Endodermal cell (in vitro differentiated cells): ENCODE measurements around the gene SPTAN1. TPM values are rescaled to one million over a fixed set of nuclear protein-coding genes. Genes with fewer than 3 reads are reported as not detected.

Source experiments
- DNase-seq: peaks from one replicate; pipeline ENCODE4 v3.0.0-alpha.2; 2017
- H3K27ac ChIP-seq: 2 replicates; pipeline ENCODE4 v1.5.1; 2013; ENCODE audit warnings: mild to moderate bottlenecking, low read depth, low read length, moderate library complexity
- H3K27me3 ChIP-seq: 2 replicates; pipeline ENCODE4 v1.6.1; 2013; ENCODE audit warnings: mild to moderate bottlenecking, low read length, moderate library complexity; ENCODE audit not compliant: insufficient read depth, control insufficient read depth, poor library complexity, severe bottlenecking
- H3K36me3 ChIP-seq: 2 replicates; pipeline ENCODE4 v1.7.0; 2013; ENCODE audit warnings: mild to moderate bottlenecking, low read length, moderate library complexity; ENCODE audit not compliant: control insufficient read depth, insufficient read depth
- H3K4me1 ChIP-seq: one replicate; pipeline ENCODE4 v1.7.0; 2013; ENCODE audit warnings: low read length; ENCODE audit not compliant: control insufficient read depth, insufficient read depth
- H3K4me3 ChIP-seq: 2 replicates; pipeline ENCODE4 v1.5.1; 2013; ENCODE audit warnings: mild to moderate bottlenecking, low read length, moderate library complexity
- H3K9ac ChIP-seq: 2 replicates; pipeline ENCODE4 v1.6.1; 2013; ENCODE audit warnings: mild to moderate bottlenecking, low read length, moderate library complexity; ENCODE audit not compliant: poor library complexity, severe bottlenecking; ENCODE audit errors: extremely low read depth
- H3K9me3 ChIP-seq: 2 replicates; pipeline ENCODE4 v1.6.1; 2013; ENCODE audit warnings: mild to moderate bottlenecking, low read length, moderate library complexity; ENCODE audit not compliant: control insufficient read depth
- H3K27ac Mint-ChIP-seq: 2 replicates; pipeline ENCODE4 v1.8.0; 2020; ENCODE audit warnings: mixed read lengths
- H3K27me3 Mint-ChIP-seq: 2 replicates; pipeline ENCODE4 v1.8.0; 2021; ENCODE audit warnings: mild to moderate bottlenecking, mixed read lengths; ENCODE audit not compliant: insufficient read depth
- H3K36me3 Mint-ChIP-seq: 2 replicates; pipeline ENCODE4 v1.8.0; 2020; ENCODE audit warnings: low read depth, mixed read lengths
- H3K4me1 Mint-ChIP-seq: 2 replicates; pipeline ENCODE4 v1.8.0; 2020; ENCODE audit warnings: mixed read lengths
- H3K4me3 Mint-ChIP-seq: 2 replicates; pipeline ENCODE4 v1.8.0; 2020; ENCODE audit warnings: mild to moderate bottlenecking, moderate library complexity, mixed read lengths
- H3K9me3 Mint-ChIP-seq: 2 replicates; pipeline ENCODE4 v1.8.0; 2020; ENCODE audit warnings: mild to moderate bottlenecking, mixed read lengths
- CTCF ChIP-seq: fragments of 200-600 bp; sonication (generic); conservative IDR thresholded peaks from 2 replicates; pipeline ENCODE4 v1.5.0; 2021; ENCODE audit warnings: antibody characterized with exemption, mild to moderate bottlenecking
- WGBS, 2 experiments: methylation state at CpG; one replicate each; pipeline versions ENCODE4 v1.1.5 to v1.1.7; 2013; ENCODE audit warnings: missing lambda C conversion rate in 2 of 2, mixed read lengths in 1 of 2; ENCODE audit not compliant: insufficient coverage in 1 of 2, insufficient read length in 1 of 2; 5-methylcytosine and 5-hydroxymethylcytosine counted together
- total RNA-seq, 2 donors: library from RNA; stranded (reverse); fragmentation: NEBNext Ultra II Directional in 1 of 2; extraction: Animal tissue kit (Norgen Biotek cat#: 25700) in 1 of 2; gene quantifications; 2 replicates in 1 of 2; 3 replicates in 1 of 2; pipeline ENCODE4 v1.2.1, GENCODE V29; 2021

The SPTAN1 gene
- total RNA-seq, 2 donors from 2014 or later = 309 to 319 TPM

GRCh38 chr9:128603697-128604096 is 51.3 kb downstream of the SPTAN1 start:
- WGBS, 2 experiments = 94 to 100% methylated on average over 3 to 8 of the region's 8 CpGs
- no peaks in the 10 kb centered on the region for H3K27me3 Mint-ChIP-seq
- peak overlapping the region; percentile 8 for H3K27ac Mint-ChIP-seq
- H3K9me3 Mint-ChIP-seq = no peaks in the 10 kb centered on the region
- no peak overlapping the region for H3K4me3 Mint-ChIP-seq
- TF ChIP-seq CTCF = no peak
- Histone ChIP-seq H3K36me3 (peaks cover 85% of the 10 kb centered on the region), H3K27ac (no peak overlapping the region), H3K27me3 (no peaks in the 10 kb centered on the region), H3K9me3 (no peaks in the 10 kb centered on the region), H3K9ac (no peak overlapping the region), H3K4me3 (no peak overlapping the region), H3K4me1 (no peaks in the 10 kb centered on the region)
- H3K4me1 Mint-ChIP-seq = no peaks in the 10 kb centered on the region
- DNase-seq = no peak
- peaks cover 73% of the 10 kb centered on the region for H3K36me3 Mint-ChIP-seq

- Mint-ChIP-seq H3K4me3 (no peak overlapping the region), H3K4me1 (no peaks in the 10 kb centered on the region), H3K9me3 (no peaks in the 10 kb centered on the region), H3K27ac (no peak overlapping the region), H3K36me3 (peaks cover 79% of the 10 kb centered on the region), H3K27me3 (no peaks in the 10 kb centered on the region)
- TF ChIP-seq CTCF = no peak
- H3K4me3 ChIP-seq = no peak overlapping the region
- DNase-seq = no peak
- H3K9me3 ChIP-seq = no peaks in the 10 kb centered on the region
- H3K36me3 ChIP-seq = peaks cover 88% of the 10 kb centered on the region
- no peaks in the 10 kb centered on the region for H3K4me1 ChIP-seq
- H3K27me3 ChIP-seq = no peaks in the 10 kb centered on the region
- no peak overlapping the region for H3K9ac ChIP-seq
- 93 to 95% methylated on average over 15 to 16 of the region's 16 CpGs for WGBS, 2 experiments
- no peak overlapping the region for H3K27ac ChIP-seq
These were observed 55.4 kb downstream of the SPTAN1 start for GRCh38 chr9:128607642-128608350.

- no peaks in the 10 kb centered on the region for H3K4me1 Mint-ChIP-seq
- no peaks in the 10 kb centered on the region for H3K9me3 ChIP-seq
- no peaks in the 10 kb centered on the region for H3K9me3 Mint-ChIP-seq
- no peak overlapping the region for H3K27ac Mint-ChIP-seq
- no peaks in the 10 kb centered on the region for H3K4me1 ChIP-seq
- H3K36me3 ChIP-seq = peaks cover 93% of the 10 kb centered on the region
- H3K9ac ChIP-seq = no peak overlapping the region
- H3K27ac ChIP-seq = no peak overlapping the region
- WGBS, 2 experiments = 86 to 99% methylated on average over 3 of the region's 3 CpGs
- H3K27me3 Mint-ChIP-seq = no peaks in the 10 kb centered on the region
- no peak for TF ChIP-seq CTCF
- no peak overlapping the region for H3K4me3 ChIP-seq
- H3K36me3 Mint-ChIP-seq = peaks cover 81% of the 10 kb centered on the region
- H3K4me3 Mint-ChIP-seq = no peak overlapping the region
- DNase-seq = no peak
- no peaks in the 10 kb centered on the region for H3K27me3 ChIP-seq
These were observed 58.5 kb downstream of the SPTAN1 start for GRCh38 chr9:128610897-128611296.
